Right lobe of liver (tissue), 6 donors: ENCODE data around the gene BCL2L14. TPM values are rescaled to one million over a fixed set of nuclear protein-coding genes. Genes with fewer than 3 reads are reported as not detected.

Experiments
- ATAC-seq, 4 donors: fragments of 200-7000 bp; cut with Tn5 transposase; one replicate each; pipeline ENCODE4 v1.9.1; 2020; ENCODE audit warnings: mild to moderate bottlenecking in 4 of 4, moderate library complexity in 4 of 4
- DNase-seq, 3 donors: peaks; one replicate each; pipeline ENCODE4 v3.0.0-alpha.2; 2020
- H3K27ac ChIP-seq, 3 donors: fragments of 200-600 bp; one replicate each; pipeline ENCODE4 v1.8.0; 2022
- H3K27me3 ChIP-seq, 2 donors: fragments of 200-600 bp; one replicate each; pipeline ENCODE4 v1.8.0; 2022
- H3K36me3 ChIP-seq, 4 donors: fragments of 200-600 bp; sonication (generic) in 1 of 4; one replicate each; pipeline versions ENCODE4 v1.5.1 to v1.8.0; 2017 to 2022; ENCODE audit warnings: control low read depth in 1 of 4
- H3K4me1 ChIP-seq, 4 donors: fragments of 200-600 bp; sonication (generic) in 1 of 4; one replicate each; pipeline versions ENCODE4 v1.5.1 to v1.8.0; 2017 to 2022; ENCODE audit warnings: control low read depth in 1 of 4
- H3K4me3 ChIP-seq, 3 donors: fragments of 200-600 bp; one replicate each; pipeline ENCODE4 v1.8.0; 2022
- H3K9me3 ChIP-seq, 4 donors: fragments of 200-600 bp; sonication (generic) in 1 of 4; one replicate each; pipeline versions ENCODE4 v1.5.1 to v1.8.0; 2017 to 2022; ENCODE audit warnings: control low read depth in 1 of 4
- CTCF ChIP-seq, 4 donors: fragments of 200-600 bp in 3 of 4; fragments of 450-650 bp in 1 of 4; IDR thresholded peaks; one replicate each; pipeline versions ENCODE4 v1.5.1 to v1.8.0; 2016 to 2022; ENCODE audit warnings: antibody characterized with exemption in 4 of 4, mild to moderate bottlenecking in 2 of 4
- POLR2A ChIP-seq: fragments of 450-650 bp; IDR thresholded peaks from one replicate; pipeline ENCODE4 v1.6.1; 2017; ENCODE audit warnings: antibody characterized with exemption, mild to moderate bottlenecking
- WGBS: methylation state at CpG from one replicate; pipeline ENCODE4 v1.1.6; 2018; ENCODE audit warnings: low coverage, low lambda C conversion rate; ENCODE audit not compliant: insufficient coverage; ENCODE audit errors: missing lambda C conversion rate; 5-methylcytosine and 5-hydroxymethylcytosine counted together
- intact Hi-C, 2 donors: fragments of 100-400 bp; cut with DNase I; formaldehyde crosslinking; loops; one replicate each; pipeline versions ENCODE4 v1.11.2 to v1.14.1; 2022
- microRNA-seq, 2 donors: library from miRNA; unstranded; fragments of <30 nt; microRNA quantifications; one replicate each; pipeline ENCODE4, GENCODE V29; 2019 to 2020
- total RNA-seq, 6 experiments: library from RNA; depleted of rRNA in 2 of 6; stranded (reverse); fragments of >200 nt in 2 of 6; fragmentation: NEBNext Ultra II Directional in 3 of 6; extraction: Animal tissue kit (Norgen Biotek cat#: 25700) in 3 of 6; gene quantifications; one replicate each; pipeline versions ENCODE4 v1.1.0 to v1.2.4, GENCODE V29; 2016 to 2023
- donor health status: DM: no; HTN: yes; CAD: no.
- donor health status: DM: no; HTN: no; CAD: no.
- donor health status: DM: no; HTN: no; CAD: no.
- donor health status: DM: no; HTN: yes; CAD: no.
- donor health status: DM: no; HTN: yes; CAD: no.

The BCL2L14 gene
- total RNA-seq, 6 experiments from 2014 or later, result 0.14 to 1.1 TPM; not detected in 4

- H3K27me3 ChIP-seq, result no peaks in the 10 kb centered on the region
- intact Hi-C loops, result no loop called here
- no peaks in the 10 kb centered on the region for H3K9me3 ChIP-seq
- no peaks in the 10 kb centered on the region for H3K4me1 ChIP-seq
- H3K36me3 ChIP-seq, result peaks cover 0 to 37% (median 12%) of the 10 kb centered on the region in 4 donors
- no peak for TF ChIP-seq POLR2A
- TF ChIP-seq CTCF (IDR thresholded peaks at IDR 0.05), result no peak
- WGBS, result 100% methylated on average over 6 of the region's 6 CpGs
- ATAC-seq, result no peak
- no peak for DNase-seq
- H3K27ac ChIP-seq, result no peak overlapping the region
- H3K4me3 ChIP-seq, result no peak overlapping the region
These were observed 76.4 kb downstream of the BCL2L14 start for GRCh38 chr12:12147111-12147510.

Small RNAs within 50 kb of the gene (microRNA-seq; reads per million reads assigned to microRNA genes)
- gene MIR1244-4, result 0 reads per million in 2 donors

Other genes with a start within 250 kb of the BCL2L14 start
- 10 to 100 TPM; 19.9 to 32.5 (median 22.2) TPM for gene LRP6, start 196.1 kb downstream of the BCL2L14 start, total RNA-seq